ENCODE measurements around the gene HOXA10.

HOXA10 gene

DNA sequence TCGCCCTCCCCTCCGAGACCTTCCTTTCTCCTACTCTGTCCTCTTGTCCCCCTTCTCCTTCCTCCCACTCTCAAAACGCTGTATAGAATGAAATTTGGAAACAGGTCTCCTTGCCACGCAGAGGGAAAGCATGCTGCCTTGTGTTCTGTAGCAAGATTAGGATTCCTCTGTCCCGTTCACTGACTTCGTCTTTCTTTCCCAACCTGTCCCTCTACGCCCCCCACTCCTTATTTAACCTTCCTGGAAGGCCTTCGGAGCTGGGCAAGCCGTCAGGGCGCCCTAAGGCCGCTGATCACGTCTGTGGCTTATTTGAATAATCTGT lies 10.1 kb downstream of the HOXA10 start:
- no peak for TF ChIP-seq POLR2AphosphoS5 (IDR thresholded peaks at IDR 0.05; ENCODE audit: low read depth)
- TF ChIP-seq, protein P1, sequence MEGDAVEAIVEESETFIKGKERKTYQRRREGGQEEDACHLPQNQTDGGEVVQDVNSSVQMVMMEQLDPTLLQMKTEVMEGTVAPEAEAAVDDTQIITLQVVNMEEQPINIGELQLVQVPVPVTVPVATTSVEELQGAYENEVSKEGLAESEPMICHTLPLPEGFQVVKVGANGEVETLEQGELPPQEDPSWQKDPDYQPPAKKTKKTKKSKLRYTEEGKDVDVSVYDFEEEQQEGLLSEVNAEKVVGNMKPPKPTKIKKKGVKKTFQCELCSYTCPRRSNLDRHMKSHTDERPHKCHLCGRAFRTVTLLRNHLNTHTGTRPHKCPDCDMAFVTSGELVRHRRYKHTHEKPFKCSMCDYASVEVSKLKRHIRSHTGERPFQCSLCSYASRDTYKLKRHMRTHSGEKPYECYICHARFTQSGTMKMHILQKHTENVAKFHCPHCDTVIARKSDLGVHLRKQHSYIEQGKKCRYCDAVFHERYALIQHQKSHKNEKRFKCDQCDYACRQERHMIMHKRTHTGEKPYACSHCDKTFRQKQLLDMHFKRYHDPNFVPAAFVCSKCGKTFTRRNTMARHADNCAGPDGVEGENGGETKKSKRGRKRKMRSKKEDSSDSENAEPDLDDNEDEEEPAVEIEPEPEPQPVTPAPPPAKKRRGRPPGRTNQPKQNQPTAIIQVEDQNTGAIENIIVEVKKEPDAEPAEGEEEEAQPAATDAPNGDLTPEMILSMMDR (IDR thresholded peaks at IDR 0.05; ENCODE audit: insufficient read depth, low read length), result no peak
- TF ChIP-seq REST (IDR thresholded peaks at IDR 0.05; ENCODE audit: insufficient replicate concordance, low read depth), result no peak
- TF ChIP-seq GABPA (IDR thresholded peaks at IDR 0.05; ENCODE audit: low read depth), result no peak
- no peak for TF ChIP-seq SPI1 (IDR thresholded peaks at IDR 0.05; ENCODE audit: borderline replicate concordance, low read depth)
- peaks cover 61% of the 10 kb centered on the region for H3K27me3 ChIP-seq (ENCODE audit: insufficient read depth, poor library complexity, severe bottlenecking)
- H3K4me3 ChIP-seq (replicated peaks; ENCODE audit: insufficient read depth, low read length), result no peak overlapping the region
- H3K27ac ChIP-seq (replicated peaks), result no peak overlapping the region
- no peak for DNase-seq (ENCODE audit: low read depth in 1 of 2, low spot score in 1 of 2)

GRCh38 chr7:27163288-27164044 lies 10.7 kb downstream of the HOXA10 start:
- TF ChIP-seq GABPA (IDR thresholded peaks at IDR 0.05; ENCODE audit: low read depth) (no peak), POLR2AphosphoS5 (IDR thresholded peaks at IDR 0.05; ENCODE audit: low read depth) (no peak), REST (IDR thresholded peaks at IDR 0.05; ENCODE audit: insufficient replicate concordance, low read depth) (no peak), SPI1 (IDR thresholded peaks at IDR 0.05; ENCODE audit: borderline replicate concordance, low read depth) (no peak)
- TF ChIP-seq, protein P1 (IDR thresholded peaks at IDR 0.05; ENCODE audit: insufficient read depth, low read length), result no peak
- Histone ChIP-seq H3K27me3 (ENCODE audit: insufficient read depth, poor library complexity, severe bottlenecking) (peaks cover 59% of the 10 kb centered on the region), H3K4me3 (replicated peaks; ENCODE audit: insufficient read depth, low read length) (no peak overlapping the region), H3K27ac (replicated peaks) (no peak overlapping the region)
- no peak for DNase-seq (ENCODE audit: low read depth in 1 of 2, low spot score in 1 of 2)

- TF ChIP-seq POLR2AphosphoS5 (IDR thresholded peaks at IDR 0.05; ENCODE audit: low read depth), result no peak
- no peak for TF ChIP-seq REST (IDR thresholded peaks at IDR 0.05; ENCODE audit: insufficient replicate concordance, low read depth)
- no peak for TF ChIP-seq GABPA (IDR thresholded peaks at IDR 0.05; ENCODE audit: low read depth)
- TF ChIP-seq SPI1 (IDR thresholded peaks at IDR 0.05; ENCODE audit: borderline replicate concordance, low read depth), result no peak
- TF ChIP-seq, protein P1 (IDR thresholded peaks at IDR 0.05; ENCODE audit: insufficient read depth, low read length), result no peak
- no peak for DNase-seq (ENCODE audit: low read depth in 1 of 2, low spot score in 1 of 2)
- H3K4me3 ChIP-seq (replicated peaks; ENCODE audit: insufficient read depth, low read length), result no peak overlapping the region
- no peak overlapping the region for H3K27ac ChIP-seq (replicated peaks)
- H3K27me3 ChIP-seq (ENCODE audit: insufficient read depth, poor library complexity, severe bottlenecking), result peaks cover 59% of the 10 kb centered on the region
Measured at GRCh38 chr7:27162561-27163287, 11.4 kb downstream of the HOXA10 start.
